GM12878 (cell line): ENCODE results near the gene SLC35F3. TPM values are rescaled to one million over a fixed set of nuclear protein-coding genes. Genes with fewer than 3 reads are reported as not detected.

Source experiments
- ATAC-seq: fragments of 200-7000 bp; cut with Tn5 transposase; 3 replicates; pipeline ENCODE4 v1.9.1; 2020; ENCODE audit warnings: mild to moderate bottlenecking, moderate library complexity
- BruUV-seq: library from RNA; stranded (reverse); fragments of 400-500 nt; replicated peaks from 2 replicates; lab custom pipeline; 2021; lab: Mats Ljungman, UMichigan
- CTCF ChIA-PET: fragments of 300-600 bp; sonication (Branson Sonifier 250); formaldehyde crosslinking; extraction: SDS; loops from one replicate; lab custom pipeline; 2021; ENCODE audit warnings: inconsistent platforms; lab: Yijun Ruan, JAX
- POLR2A ChIA-PET: fragments of 350-600 bp; formaldehyde crosslinking; extraction: SDS; loops from one replicate; lab custom pipeline; 2021; ENCODE audit warnings: inconsistent platforms; lab: Charles Lee
- RAD21 ChIA-PET: fragments of 300-600 bp; sonication (Branson Sonifier 250); formaldehyde crosslinking; loops from one replicate; lab custom pipeline; 2023; ENCODE audit warnings: antibody characterized with exemption; ENCODE audit not compliant: unreplicated experiment; lab: Charles Lee
- SMC1A ChIA-PET: fragments of 300-600 bp; sonication (Branson Sonifier 250); formaldehyde crosslinking; loops from one replicate; lab custom pipeline; 2023; ENCODE audit not compliant: unreplicated experiment, uncharacterized antibody; lab: Charles Lee
- DNase-seq: peaks from one replicate; pipeline ENCODE4 v3.0.0-alpha.2; 2011; ENCODE audit warnings: low read depth, low spot score
- FAIRE-seq: peaks from 3 replicates; lab custom pipeline; 2011; peaks lifted over from hg19 to GRCh38; lab: Jason Lieb, UNC
- H2AFZ ChIP-seq: 2 replicates; pipeline ENCODE4 v1.6.0; 2011; ENCODE audit warnings: low read depth, low read length, control low read depth; ENCODE audit not compliant: control insufficient read depth
- H3K27ac ChIP-seq: 2 replicates; pipeline ENCODE4 v1.5.1; 2011; ENCODE audit warnings: control low read depth; ENCODE audit not compliant: control insufficient read depth, insufficient read depth
- H3K27me3 ChIP-seq, 2 experiments: replicated peaks in 1 of 2; 2 replicates each; pipeline versions ENCODE4 v1.6.0 to v1.6.1; 2011; ENCODE audit warnings: low read length in 1 of 2; ENCODE audit not compliant: control insufficient read depth in 2 of 2, insufficient read depth in 2 of 2
- H3K36me3 ChIP-seq, 2 experiments: 2 replicates each; pipeline ENCODE4 v1.5.1; 2011; ENCODE audit warnings: low read length in 1 of 2; ENCODE audit not compliant: control insufficient read depth in 2 of 2, insufficient read depth in 2 of 2
- H3K4me1 ChIP-seq: 2 replicates; pipeline ENCODE4 v1.6.1; 2011; ENCODE audit warnings: mild to moderate bottlenecking, low read length, moderate library complexity, mixed read lengths; ENCODE audit not compliant: control insufficient read depth, insufficient read depth
- H3K4me2 ChIP-seq: 2 replicates; pipeline ENCODE4 v1.6.0; 2011; ENCODE audit warnings: control low read depth; ENCODE audit not compliant: control insufficient read depth, insufficient read depth
- H3K4me3 ChIP-seq: fragments of 200-600 bp; sonication (generic); 2 replicates; pipeline ENCODE4 v1.5.1; 2016
- H3K79me2 ChIP-seq: 2 replicates; pipeline ENCODE4 v1.6.0; 2011; ENCODE audit warnings: low read length; ENCODE audit not compliant: control insufficient read depth, insufficient read depth
- H3K9ac ChIP-seq: 2 replicates; pipeline ENCODE4 v1.8.0; 2011; ENCODE audit warnings: low read length, control low read depth, mixed read lengths; ENCODE audit not compliant: control insufficient read depth, insufficient read depth
- H3K9me3 ChIP-seq: replicated peaks from 3 replicates; pipeline ENCODE4 v1.5.1; 2011; ENCODE audit warnings: mild to moderate bottlenecking, low read length; ENCODE audit not compliant: control insufficient read depth, insufficient read depth
- H4K20me1 ChIP-seq: 2 replicates; pipeline ENCODE4 v1.6.0; 2011; ENCODE audit not compliant: control insufficient read depth, insufficient read depth
- TCF3 ChIP-seq: IDR thresholded peaks from 2 replicates; pipeline ENCODE4 v1.6.1; 2012; ENCODE audit warnings: low read depth, mild to moderate bottlenecking, low read length, borderline replicate concordance; ENCODE audit not compliant: insufficient read depth
- WGBS: methylation state at CpG from one replicate; pipeline ENCODE4 v1.1.6; 2016; ENCODE audit warnings: low lambda C conversion rate; ENCODE audit not compliant: insufficient replicate concordance, insufficient coverage; ENCODE audit errors: missing lambda C conversion rate; 5-methylcytosine and 5-hydroxymethylcytosine counted together
- in situ Hi-C: fragments of 300-500 bp; cut with MboI; formaldehyde crosslinking; loops from 9 replicates; pipeline ENCODE4 v1.14.3; 2018; ENCODE audit warnings: mixed read lengths
- intact Hi-C: fragments of 100-400 bp; cut with micrococcal nuclease; formaldehyde crosslinking; loops from one replicate; pipeline ENCODE4 v1.14.2; 2022; ENCODE audit not compliant: unreplicated experiment
- polyA plus RNA-seq, 11 experiments: library from polyadenylated mRNA; depleted of rRNA in 4 of 11; unstranded in 6 of 11; stranded (reverse) in 5 of 11; fragments of >200 nt; fragmentation: Nextera tagmentation in 4 of 11; fragmentation: Illumina TruSeq in 1 of 11; extraction: Ambion mirVana in 4 of 11; extraction: Trizol in 1 of 11; gene quantifications; 1 replicate in 1 of 11; 2 replicates in 10 of 11; pipeline versions ENCODE4 v1.2.1 to v1.2.3, GENCODE V29; 2011 to 2016; ENCODE audit warnings: inconsistent platforms in 2 of 11, missing spikeins in 2 of 11, low read depth in 1 of 11
- total RNA-seq, 4 experiments: library from RNA; depleted of rRNA in 3 of 4; stranded (reverse); fragments of >200 nt in 3 of 4; fragmentation: Illumina TruSeq in 1 of 4; extraction: Trizol in 1 of 4; gene quantifications; 2 replicates each; pipeline versions ENCODE4 v1.2.1 to v1.2.3, GENCODE V29; 2013 to 2021
- TF ChIP-seq, protein P1 (sequence below), 3 experiments: IDR thresholded peaks in 2 of 3; conservative IDR thresholded peaks in 1 of 3; 2 replicates each; pipeline ENCODE4 v1.5.1; 2011; ENCODE audit warnings: low read depth in 3 of 3, low read length in 3 of 3, mild to moderate bottlenecking in 3 of 3, control low read depth in 2 of 3, moderate library complexity in 2 of 3, inconsistent platforms in 1 of 3, mixed read lengths in 1 of 3; ENCODE audit not compliant: control insufficient read depth in 2 of 3, insufficient read depth in 1 of 3; ENCODE audit errors: extremely low read depth in 1 of 3

SLC35F3 gene
- total and polyA plus RNA-seq, 10 of the 15 experiments (the other 5 are each of a cell fraction or from before 2014, with no cell fraction given) = 1.0 to 8.6 (median 5.7) TPM

GRCh38 chr1:234231061-234231892 is 326.8 kb downstream of the SLC35F3 start:
- no peaks in the 10 kb centered on the region for H3K27me3 ChIP-seq
- SMC1A ChIA-PET = interaction anchor here (0.8 to 1.9 kb wide), 5 partner anchors 9 to 14 kb away, joined by 3 to 5 read pairs (median 5); no protein-coding TSS in a partner anchor
- H4K20me1 ChIP-seq = no peaks in the 10 kb centered on the region
- H3K36me3 ChIP-seq = no peaks in the 10 kb centered on the region; a peak in 1 of 4 replicates
- H3K27ac ChIP-seq = no peak overlapping the region; the same call in 1 of the 2 replicates
- H3K4me1 ChIP-seq = peaks cover 7% of the 10 kb centered on the region
- peak overlapping the region; percentile 36; the same call in 1 of the 2 replicates for H3K4me2 ChIP-seq
- H3K9ac ChIP-seq = no peak overlapping the region
- CTCF ChIA-PET = interaction anchor here (1.5 to 2.4 kb wide), 4 partner anchors 8 to 83 kb away, joined by 3 to 14 read pairs (median 4); no protein-coding TSS in a partner anchor
- intact Hi-C loops (no loop called here), in situ Hi-C loops (no loop called here)
- POLR2A ChIA-PET = no interaction called here
- H3K9me3 ChIP-seq = no peaks in the 10 kb centered on the region
- TF ChIP-seq TCF3 = no peak
- TF ChIP-seq, protein P1, sequence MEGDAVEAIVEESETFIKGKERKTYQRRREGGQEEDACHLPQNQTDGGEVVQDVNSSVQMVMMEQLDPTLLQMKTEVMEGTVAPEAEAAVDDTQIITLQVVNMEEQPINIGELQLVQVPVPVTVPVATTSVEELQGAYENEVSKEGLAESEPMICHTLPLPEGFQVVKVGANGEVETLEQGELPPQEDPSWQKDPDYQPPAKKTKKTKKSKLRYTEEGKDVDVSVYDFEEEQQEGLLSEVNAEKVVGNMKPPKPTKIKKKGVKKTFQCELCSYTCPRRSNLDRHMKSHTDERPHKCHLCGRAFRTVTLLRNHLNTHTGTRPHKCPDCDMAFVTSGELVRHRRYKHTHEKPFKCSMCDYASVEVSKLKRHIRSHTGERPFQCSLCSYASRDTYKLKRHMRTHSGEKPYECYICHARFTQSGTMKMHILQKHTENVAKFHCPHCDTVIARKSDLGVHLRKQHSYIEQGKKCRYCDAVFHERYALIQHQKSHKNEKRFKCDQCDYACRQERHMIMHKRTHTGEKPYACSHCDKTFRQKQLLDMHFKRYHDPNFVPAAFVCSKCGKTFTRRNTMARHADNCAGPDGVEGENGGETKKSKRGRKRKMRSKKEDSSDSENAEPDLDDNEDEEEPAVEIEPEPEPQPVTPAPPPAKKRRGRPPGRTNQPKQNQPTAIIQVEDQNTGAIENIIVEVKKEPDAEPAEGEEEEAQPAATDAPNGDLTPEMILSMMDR (IDR thresholded peaks at IDR 0.05 in 2 of 3, conservative IDR thresholded peaks at IDR 0.05 in 1 of 3; ENCODE audit: control insufficient read depth in 2 of 3, extremely low read depth in 1 of 3, insufficient read depth in 1 of 3, low read depth in 3 of 3, low read length in 3 of 3) = peak in 2 of 3 experiments; percentile 14 to 27; a peak in 1 of 6 replicates
- DNase-seq = no peak
- FAIRE-seq = no peak
- peak overlapping the region; percentile 44; the same call in 1 of the 2 replicates for H2AFZ ChIP-seq
- 0 out of 3 replicates have a peak, but pooled peaks have one; percentile 23 for ATAC-seq
- H3K79me2 ChIP-seq = no peaks in the 10 kb centered on the region
- no peak overlapping the region for H3K4me3 ChIP-seq
- RAD21 ChIA-PET = interaction anchor here (1.8 kb wide), 1 partner anchor 78 kb away, joined by 6 read pairs; no protein-coding TSS in a partner anchor
- WGBS = 66% methylated on average over 50 of the region's 55 CpGs
- BruUV-seq = no TSS peak
